Stromal cell of bone marrow (primary cell): ENCODE results near the gene GOT1.

Experiments used
- DNase-seq: peaks from one replicate; pipeline ENCODE4 v3.0.0-alpha.2; 2012; ENCODE audit warnings: low read depth

GOT1 gene

GRCh38 chr10:99433378-99434020 is 3.1 kb upstream of the GOT1 start:
- no peak for DNase-seq

- no peak for DNase-seq
Observed at GRCh38 chr10:99432881-99433280, 2.5 kb upstream of the GOT1 start.

DNA sequence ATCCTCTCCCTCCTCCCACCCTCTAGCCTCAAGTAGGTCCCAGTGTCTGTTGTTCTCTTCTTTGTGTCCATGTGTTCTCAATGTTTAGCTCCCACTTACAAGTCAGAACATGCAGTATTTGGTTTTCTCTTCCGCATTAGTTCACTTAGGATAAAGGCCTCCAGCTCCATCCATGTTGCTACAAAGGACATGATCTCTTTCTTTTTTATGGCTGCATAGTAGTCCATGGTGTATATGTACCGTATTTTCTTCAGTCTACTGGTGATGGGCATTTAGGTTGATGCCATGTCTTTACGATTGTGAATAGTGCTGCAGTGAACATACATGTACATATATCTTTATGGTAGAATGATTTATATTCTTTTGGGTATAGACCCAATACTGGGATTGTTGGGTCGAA is 1.6 kb upstream of the GOT1 start:
- DNase-seq: no peak

DNA sequence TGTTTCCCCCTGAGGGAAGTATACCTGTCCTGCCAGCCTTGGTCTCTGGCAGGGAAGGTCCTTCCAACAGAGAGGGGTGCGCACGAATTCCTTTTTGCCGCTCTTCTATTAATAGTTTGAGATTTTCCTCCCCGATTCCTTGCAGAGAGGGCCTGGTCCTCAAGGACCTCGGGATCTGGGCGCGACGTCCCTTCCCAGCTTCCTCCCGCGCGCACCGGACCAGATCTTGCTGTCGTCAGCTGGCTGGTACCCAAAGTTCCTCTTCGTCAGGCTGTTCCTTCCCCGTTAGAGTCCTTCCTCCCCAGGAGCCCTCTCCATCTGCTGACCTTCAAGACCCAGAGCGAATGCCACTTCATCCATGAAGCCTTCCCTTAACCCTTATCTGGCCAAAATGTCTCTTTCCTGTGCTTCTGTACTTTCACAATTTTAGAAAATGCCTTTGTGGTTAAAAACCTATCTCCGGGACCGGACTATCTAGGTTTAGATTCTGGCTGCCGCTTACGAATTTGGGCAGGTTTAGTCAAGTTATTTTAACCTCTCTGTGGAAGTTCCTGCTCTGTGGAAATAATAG is 851 bp upstream of the GOT1 start:
- DNase-seq: no peak

GRCh38 chr10:99430116-99430450 is 341 bp downstream of the GOT1 start:
- DNase-seq: no peak

GRCh38 chr10:99429517-99430095 is 818 bp downstream of the GOT1 start:
- no peak for DNase-seq

DNA sequence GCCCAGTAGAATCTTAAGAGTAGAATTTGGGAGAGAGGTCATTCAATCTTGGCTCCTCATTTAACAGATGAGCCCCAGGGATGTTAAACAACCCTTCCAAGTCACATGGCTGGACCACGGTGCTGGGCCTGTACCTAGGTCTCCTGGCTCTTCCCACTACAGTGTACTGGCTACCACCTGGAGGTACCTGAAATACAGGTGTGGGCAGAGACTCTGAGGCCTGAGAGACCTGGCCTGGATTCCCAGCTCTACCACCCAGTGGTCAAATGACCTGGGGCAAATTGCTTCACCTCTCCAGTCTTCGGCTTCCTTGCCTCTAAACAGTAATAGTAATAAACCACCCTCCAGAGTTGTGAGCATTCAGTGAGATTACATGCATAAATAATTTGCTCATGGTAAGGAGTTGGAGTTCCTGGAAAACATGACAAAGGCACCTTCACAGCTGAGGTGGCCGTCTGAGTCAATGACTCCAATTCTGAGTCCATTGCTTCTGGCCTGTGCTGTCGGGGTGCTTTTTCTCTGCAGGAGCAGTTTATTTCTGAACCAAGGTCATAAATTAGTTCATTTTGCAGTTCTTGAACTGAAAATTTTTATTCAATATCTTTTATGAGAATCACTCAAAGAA is 2.7 kb downstream of the GOT1 start:
- no peak for DNase-seq

DNA sequence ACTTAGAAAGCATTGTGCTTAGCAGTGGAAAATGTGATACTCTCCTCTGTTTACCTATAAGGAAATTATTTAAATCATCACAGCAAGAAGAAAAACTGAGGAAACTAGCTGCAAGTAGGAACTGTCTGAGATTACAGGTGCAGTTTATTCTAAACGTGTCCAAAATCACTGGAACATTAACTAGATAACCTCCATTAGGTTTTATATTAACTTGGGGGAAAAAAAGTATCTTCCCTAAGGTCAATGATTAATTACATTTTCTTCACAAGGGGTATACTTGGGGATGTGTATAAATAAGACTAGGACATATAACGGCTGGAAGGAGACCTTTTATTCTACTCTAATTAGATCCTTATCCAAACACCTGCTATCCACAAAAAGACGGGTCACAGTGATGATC is 3.7 kb downstream of the GOT1 start:
- DNase-seq: no peak

DNA sequence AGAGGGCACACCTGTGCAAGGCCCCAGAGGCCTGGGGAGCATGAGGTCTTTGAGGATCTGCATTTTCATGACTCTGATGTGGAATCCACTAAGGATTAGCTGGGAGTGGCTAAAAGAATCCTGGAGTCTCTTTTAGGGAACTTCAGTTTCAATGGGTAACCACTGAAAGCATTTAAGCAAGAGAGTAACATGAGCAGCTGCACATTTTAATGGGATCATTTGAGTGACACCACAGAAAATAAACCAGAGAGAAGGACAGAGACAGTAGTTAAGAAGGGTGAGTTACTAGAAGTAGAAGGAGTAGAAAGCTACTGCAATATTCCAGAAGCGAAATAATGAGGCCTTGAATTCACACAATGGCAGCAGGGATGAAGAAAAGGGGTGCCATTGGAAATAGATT is 5.2 kb downstream of the GOT1 start:
- no peak for DNase-seq

- DNase-seq: no peak
Observed at GRCh38 chr10:99424656-99425055, 5.8 kb downstream of the GOT1 start.

- DNase-seq: no peak
Observed at GRCh38 chr10:99422529-99423096, 7.8 kb downstream of the GOT1 start.

DNA sequence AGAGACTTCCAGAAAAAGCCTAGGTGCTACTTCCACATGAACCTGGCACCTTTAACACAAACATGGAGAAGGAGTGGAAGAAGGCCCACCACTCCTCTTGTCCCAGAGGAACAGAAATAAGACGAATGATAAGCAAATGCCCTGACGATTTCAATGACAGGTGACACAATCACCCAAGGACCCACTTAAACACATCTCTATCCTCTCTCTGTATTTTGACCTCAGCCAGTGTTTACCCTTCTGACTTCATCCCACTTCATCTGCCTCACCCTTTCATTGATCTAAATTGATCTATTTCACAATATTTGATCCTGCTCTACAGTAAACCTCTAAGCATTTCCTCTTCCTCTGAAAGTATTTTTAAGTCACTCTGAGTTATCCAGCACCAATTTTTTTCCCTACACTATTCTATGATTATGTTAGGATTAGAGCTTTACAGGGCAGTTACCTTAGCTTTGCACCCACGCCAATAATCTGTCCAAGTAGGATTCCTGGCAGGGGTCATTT is 9.1 kb downstream of the GOT1 start:
- DNase-seq: no peak

- DNase-seq: no peak
Observed at GRCh38 chr10:99419688-99420087, 10.7 kb downstream of the GOT1 start.

DNA sequence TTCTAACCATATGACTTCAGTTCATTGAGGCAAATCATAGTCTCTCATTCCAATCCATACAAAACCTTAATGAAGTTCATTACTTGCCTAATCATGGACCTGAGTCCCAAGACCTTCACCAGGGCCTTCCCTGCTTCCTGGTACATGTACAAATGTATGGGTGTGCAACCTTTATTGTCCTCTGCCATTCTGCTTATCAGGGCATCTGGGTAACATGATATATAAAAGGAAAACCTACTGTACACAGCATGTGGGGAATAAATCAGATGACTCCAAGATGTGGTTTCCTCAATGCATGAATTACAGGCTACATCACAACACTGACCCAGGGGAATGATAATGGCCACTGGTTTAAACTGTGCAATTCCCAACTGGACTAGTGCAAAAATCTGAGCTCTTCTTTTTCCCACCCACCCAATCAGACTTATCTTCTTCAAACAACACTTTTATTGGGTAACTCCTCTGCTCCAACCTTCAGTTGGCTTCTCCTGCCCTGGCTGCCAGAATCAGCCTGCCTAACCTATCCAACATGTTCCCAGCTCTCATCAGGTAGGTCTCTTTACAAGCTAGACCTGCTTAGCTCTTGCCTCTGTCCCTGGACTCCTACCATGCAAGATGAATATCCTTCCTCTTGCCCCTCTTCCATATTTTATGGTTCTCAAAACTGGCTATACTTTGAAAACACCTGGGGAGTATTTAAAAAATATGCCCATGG is 11.4 kb downstream of the GOT1 start:
- no peak for DNase-seq

DNA sequence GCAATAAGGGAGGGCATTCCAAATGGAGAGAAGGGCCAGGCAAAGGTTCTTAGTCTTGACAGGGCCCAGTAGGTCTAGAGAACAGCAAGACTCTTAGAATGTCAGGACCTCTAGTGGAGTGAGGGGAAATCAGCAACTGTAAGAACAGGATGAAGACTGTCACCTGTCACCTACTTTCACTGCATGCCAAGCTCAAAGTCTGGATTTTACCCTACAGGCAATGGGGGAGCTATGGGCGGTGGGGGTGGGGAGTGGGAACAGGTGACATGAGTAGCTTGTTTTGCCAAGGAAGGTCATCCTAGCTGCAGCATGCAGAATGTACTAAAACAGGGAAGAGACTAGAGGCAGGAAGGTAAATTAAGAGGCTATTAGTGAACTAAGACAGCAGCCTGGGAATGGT is 18.3 kb downstream of the GOT1 start:
- no peak for DNase-seq

DNA sequence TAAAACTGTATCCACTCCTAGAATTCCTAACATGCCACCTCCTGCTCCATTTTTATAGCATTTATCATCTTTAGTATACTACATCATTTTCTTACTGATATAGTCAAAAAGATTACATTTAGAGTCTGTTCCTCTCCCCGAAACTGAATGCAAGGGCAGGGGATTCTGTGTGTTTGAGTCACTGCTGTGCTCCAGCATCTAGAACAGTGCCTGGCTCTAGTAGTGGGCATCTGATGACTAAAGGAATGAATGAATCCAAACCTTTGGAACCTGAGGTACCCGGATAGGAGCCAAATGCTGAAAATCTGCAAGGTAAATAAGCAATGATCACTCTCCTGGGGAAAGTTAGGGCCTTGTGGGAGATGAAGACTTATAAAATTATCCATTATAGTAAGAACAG is 18.9 kb downstream of the GOT1 start:
- no peak for DNase-seq

GRCh38 chr10:99410876-99411275 is 19.5 kb downstream of the GOT1 start:
- DNase-seq: no peak

- no peak for DNase-seq
Observed at GRCh38 chr10:99410146-99410545, 20.3 kb downstream of the GOT1 start.

- DNase-seq: no peak
Observed at GRCh38 chr10:99406149-99406548, 24.3 kb downstream of the GOT1 start.

GRCh38 chr10:99403674-99404073 is 26.8 kb downstream of the GOT1 start:
- no peak for DNase-seq

DNA sequence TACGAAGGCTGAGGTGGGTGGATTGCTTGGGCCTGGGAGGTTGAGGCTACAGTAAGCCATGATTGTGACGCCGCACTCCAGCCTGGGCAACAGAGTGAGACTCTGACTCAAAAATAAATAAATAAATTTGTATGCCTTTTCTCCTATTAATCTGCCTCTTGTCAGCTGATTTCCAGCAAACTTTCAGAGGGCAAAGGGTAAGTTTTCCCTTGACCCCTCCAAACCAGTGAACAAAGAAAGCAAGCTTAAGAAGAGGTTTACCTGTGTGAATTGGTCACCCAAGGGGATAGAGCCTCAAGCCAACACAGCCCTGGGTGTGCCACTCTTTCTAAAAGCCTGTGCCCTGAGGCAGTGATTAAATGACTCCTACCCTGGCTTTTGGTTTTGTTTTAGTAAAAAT is 30.8 kb downstream of the GOT1 start:
- no peak for DNase-seq

DNA sequence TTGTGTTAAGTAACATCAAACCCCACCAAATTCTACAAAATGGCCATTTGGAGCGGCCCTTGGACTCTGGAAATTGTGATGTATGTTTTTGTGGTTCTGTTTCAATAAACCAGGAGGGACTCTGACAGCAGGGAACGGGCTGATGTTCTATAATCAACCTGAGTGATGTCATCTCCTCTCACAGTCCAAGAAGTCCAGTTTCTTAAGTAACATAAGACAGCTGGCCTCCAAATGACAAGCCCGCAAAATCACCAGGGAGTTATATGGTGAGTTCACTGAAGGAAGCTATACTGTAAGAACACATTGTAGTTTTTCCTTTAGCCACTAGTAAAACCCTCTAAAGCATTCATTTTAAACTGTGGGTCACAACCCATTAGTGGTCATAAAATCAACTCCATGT is 34.0 kb downstream of the GOT1 start:
- DNase-seq: no peak
